SH-SY5Y (cell line): ENCODE results near the gene TRIOBP.

Experiments used
- GATA2 ChIP-seq: IDR thresholded peaks from 2 replicates; pipeline ENCODE4 v1.6.1; 2011; ENCODE audit warnings: mild to moderate bottlenecking, low read depth, low read length
- GATA3 ChIP-seq: IDR thresholded peaks from 2 replicates; pipeline ENCODE4 v1.6.1; 2011; ENCODE audit warnings: low read depth, mild to moderate bottlenecking, low read length, moderate library complexity

DNA sequence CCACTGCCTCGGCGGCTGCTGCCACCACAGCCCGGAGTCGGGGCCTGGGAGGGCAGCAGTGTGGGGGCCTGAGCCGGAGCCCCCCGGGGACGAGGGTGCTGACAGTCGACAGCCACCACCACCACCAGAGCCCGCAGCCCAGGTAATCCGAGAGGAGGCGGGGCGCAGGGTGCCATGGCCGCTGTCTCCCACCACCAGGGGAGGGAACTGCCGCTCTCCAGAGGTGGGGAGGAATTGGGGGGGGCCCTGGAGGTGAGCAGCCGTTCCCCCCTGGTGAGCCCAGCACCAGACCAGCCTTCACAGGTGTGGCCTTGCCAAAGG lies 12.6 kb downstream of the TRIOBP start:
- TF ChIP-seq GATA3 (no peak), GATA2 (no peak)
